DMS79 treated with DMSO at 0.1 percent for 48 hours (cell line): ENCODE measurements around the gene NT5DC2.

Experiments used
- DNase-seq: peaks from one replicate; lab custom pipeline; 2025; lab: John Stamatoyannopoulos, UW

Gene NT5DC2

GRCh38 chr3:52487788-52488691, 45.6 kb downstream of the NT5DC2 start:
- no peak for DNase-seq

- DNase-seq: no peak
Measured at GRCh38 chr3:52487050-52487787, 46.4 kb downstream of the NT5DC2 start.

GRCh38 chr3:52484680-52485461, 48.8 kb downstream of the NT5DC2 start:
- no peak for DNase-seq

GRCh38 chr3:52483577-52484381, 49.9 kb downstream of the NT5DC2 start:
- no peak for DNase-seq

- no peak for DNase-seq
Measured at GRCh38 chr3:52483081-52483480, 50.6 kb downstream of the NT5DC2 start.

GRCh38 chr3:52481819-52482521, 51.7 kb downstream of the NT5DC2 start:
- DNase-seq: no peak

- no peak for DNase-seq
Measured at GRCh38 chr3:52480768-52481715, 52.6 kb downstream of the NT5DC2 start.

- DNase-seq: no peak
Measured at GRCh38 chr3:52479877-52480575, 53.6 kb downstream of the NT5DC2 start.

- no peak for DNase-seq
Measured at GRCh38 chr3:52479037-52479876, 54.4 kb downstream of the NT5DC2 start.

GRCh38 chr3:52477796-52478095, 55.9 kb downstream of the NT5DC2 start:
- no peak for DNase-seq

GRCh38 chr3:52477076-52477795, 56.4 kb downstream of the NT5DC2 start:
- no peak for DNase-seq
